ENCODE results near the gene INPP5K.

GRCh38 chr17:1554751-1555540 lies 38.5 kb upstream of the INPP5K start:
- TF ChIP-seq POLR2A (IDR thresholded peaks at IDR 0.05; ENCODE audit: low read depth) = no peak
- TF ChIP-seq CTCF (IDR thresholded peaks at IDR 0.05) = no peak
- TF ChIP-seq EP300 (IDR thresholded peaks at IDR 0.05) = no peak
- TF ChIP-seq POLR2AphosphoS5 (IDR thresholded peaks at IDR 0.05) = no peak
